ENCODE data around the gene SDC3.

GRCh38 chr1:30914931-30915330, 6.4 kb upstream of the SDC3 start:
- TF ChIP-seq, protein P1, sequence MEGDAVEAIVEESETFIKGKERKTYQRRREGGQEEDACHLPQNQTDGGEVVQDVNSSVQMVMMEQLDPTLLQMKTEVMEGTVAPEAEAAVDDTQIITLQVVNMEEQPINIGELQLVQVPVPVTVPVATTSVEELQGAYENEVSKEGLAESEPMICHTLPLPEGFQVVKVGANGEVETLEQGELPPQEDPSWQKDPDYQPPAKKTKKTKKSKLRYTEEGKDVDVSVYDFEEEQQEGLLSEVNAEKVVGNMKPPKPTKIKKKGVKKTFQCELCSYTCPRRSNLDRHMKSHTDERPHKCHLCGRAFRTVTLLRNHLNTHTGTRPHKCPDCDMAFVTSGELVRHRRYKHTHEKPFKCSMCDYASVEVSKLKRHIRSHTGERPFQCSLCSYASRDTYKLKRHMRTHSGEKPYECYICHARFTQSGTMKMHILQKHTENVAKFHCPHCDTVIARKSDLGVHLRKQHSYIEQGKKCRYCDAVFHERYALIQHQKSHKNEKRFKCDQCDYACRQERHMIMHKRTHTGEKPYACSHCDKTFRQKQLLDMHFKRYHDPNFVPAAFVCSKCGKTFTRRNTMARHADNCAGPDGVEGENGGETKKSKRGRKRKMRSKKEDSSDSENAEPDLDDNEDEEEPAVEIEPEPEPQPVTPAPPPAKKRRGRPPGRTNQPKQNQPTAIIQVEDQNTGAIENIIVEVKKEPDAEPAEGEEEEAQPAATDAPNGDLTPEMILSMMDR (IDR thresholded peaks at IDR 0.05): no peak
- TF ChIP-seq POLR2AphosphoS5 (IDR thresholded peaks at IDR 0.05): no peak
